NB4 (cell line): ENCODE data around the gene TMEM204.

Experiments used
- MYC ChIP-seq: IDR thresholded peaks from 2 replicates; pipeline ENCODE4 v1.6.1; 2011; ENCODE audit warnings: low read depth, low read length
- POLR2A ChIP-seq: IDR thresholded peaks from 2 replicates; pipeline ENCODE4 v1.6.1; 2011; ENCODE audit warnings: mild to moderate bottlenecking; ENCODE audit not compliant: insufficient read length; ENCODE audit errors: extremely low read depth
- TF ChIP-seq, protein P1 (sequence below): IDR thresholded peaks from one replicate; pipeline ENCODE4 v1.5.1; 2012; ENCODE audit warnings: low read depth, low read length
- TF ChIP-seq, protein P2 (sequence below): IDR thresholded peaks from 2 replicates; pipeline ENCODE4 v1.6.1; 2011; ENCODE audit warnings: low read depth, low read length

DNA sequence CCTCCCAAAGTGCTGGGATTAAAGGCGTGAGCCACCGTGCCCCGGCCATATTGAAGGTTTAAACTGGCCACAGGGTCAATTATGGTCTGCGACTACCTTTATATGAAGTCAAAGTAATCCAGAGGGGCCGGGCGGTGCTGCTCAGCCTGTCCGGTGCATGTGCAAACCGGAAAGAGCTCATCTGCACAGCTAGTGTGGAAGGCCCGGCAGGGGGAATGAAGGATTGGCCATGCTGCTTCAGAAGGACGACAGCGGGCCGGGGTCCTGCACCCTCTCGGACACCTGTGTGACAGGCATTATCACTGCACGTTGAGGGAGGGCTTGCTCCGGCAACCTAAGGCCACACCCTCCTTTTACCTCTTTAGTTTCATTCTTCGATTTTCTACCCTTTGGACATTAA, 23.6 kb downstream of the TMEM204 start:
- TF ChIP-seq, protein P1, sequence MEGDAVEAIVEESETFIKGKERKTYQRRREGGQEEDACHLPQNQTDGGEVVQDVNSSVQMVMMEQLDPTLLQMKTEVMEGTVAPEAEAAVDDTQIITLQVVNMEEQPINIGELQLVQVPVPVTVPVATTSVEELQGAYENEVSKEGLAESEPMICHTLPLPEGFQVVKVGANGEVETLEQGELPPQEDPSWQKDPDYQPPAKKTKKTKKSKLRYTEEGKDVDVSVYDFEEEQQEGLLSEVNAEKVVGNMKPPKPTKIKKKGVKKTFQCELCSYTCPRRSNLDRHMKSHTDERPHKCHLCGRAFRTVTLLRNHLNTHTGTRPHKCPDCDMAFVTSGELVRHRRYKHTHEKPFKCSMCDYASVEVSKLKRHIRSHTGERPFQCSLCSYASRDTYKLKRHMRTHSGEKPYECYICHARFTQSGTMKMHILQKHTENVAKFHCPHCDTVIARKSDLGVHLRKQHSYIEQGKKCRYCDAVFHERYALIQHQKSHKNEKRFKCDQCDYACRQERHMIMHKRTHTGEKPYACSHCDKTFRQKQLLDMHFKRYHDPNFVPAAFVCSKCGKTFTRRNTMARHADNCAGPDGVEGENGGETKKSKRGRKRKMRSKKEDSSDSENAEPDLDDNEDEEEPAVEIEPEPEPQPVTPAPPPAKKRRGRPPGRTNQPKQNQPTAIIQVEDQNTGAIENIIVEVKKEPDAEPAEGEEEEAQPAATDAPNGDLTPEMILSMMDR, result no peak
- TF ChIP-seq, protein P2, sequence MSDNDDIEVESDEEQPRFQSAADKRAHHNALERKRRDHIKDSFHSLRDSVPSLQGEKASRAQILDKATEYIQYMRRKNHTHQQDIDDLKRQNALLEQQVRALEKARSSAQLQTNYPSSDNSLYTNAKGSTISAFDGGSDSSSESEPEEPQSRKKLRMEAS, result no peak
- TF ChIP-seq POLR2A (no peak), MYC (no peak)
